SH-SY5Y (cell line): ENCODE data around the gene FBLN2.

Experiments used
- GATA2 ChIP-seq: IDR thresholded peaks from 2 replicates; pipeline ENCODE4 v1.6.1; 2011; ENCODE audit warnings: mild to moderate bottlenecking, low read depth, low read length
- GATA3 ChIP-seq: IDR thresholded peaks from 2 replicates; pipeline ENCODE4 v1.6.1; 2011; ENCODE audit warnings: low read depth, mild to moderate bottlenecking, low read length, moderate library complexity

FBLN2 gene

GRCh38 chr3:13548696-13549622 lies at the start of gene FBLN2:
FBLN2 (plus strand) TSS chr3:13549125; CDS start chr3:13570356, 21,231 bp downstream.
- TF ChIP-seq GATA3 (no peak), GATA2 (no peak)

DNA sequence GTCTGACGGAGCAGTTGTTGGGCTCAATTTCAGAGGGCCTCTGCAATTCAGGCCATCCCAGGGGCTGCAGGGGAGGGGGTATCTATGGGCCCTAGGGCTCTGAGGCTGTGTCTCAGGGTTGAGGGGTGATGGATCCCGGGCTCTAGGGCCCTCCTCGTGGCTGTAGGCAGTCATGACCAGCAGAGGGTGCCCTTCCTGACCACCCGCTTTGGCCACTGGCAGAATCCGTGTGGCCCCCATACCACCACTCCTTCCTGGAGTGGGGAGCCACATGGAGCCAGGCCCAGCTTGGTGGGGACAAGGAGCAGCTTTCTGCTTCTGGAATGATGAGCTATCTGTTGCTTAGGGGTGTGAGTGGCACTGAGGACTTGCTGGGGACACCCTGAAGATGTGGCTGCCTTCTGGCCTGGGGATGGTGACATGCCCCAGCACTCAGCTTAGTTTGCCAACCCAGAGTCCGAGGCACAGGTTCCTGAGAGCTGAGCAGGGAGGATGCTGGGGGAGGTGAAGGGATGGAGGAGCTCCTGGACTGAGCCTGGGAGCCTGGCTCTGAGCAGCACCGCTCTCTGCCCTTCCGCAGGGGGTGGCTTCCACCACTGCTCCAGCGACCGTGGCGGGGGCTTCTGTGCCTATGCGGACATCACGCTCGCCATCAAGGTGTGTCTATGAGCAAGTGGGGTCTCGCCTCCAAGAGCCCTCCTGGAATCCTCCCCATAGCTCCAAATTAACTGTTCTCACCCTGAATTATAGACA lies 48.6 kb upstream of the FBLN2 start:
- TF ChIP-seq GATA2 (no peak), GATA3 (no peak)

- TF ChIP-seq GATA2, result no peak
- no peak for TF ChIP-seq GATA3
These were observed 47.9 kb upstream of the FBLN2 start for GRCh38 chr3:13501056-13501455.

GRCh38 chr3:13501521-13501920 lies 47.4 kb upstream of the FBLN2 start:
- TF ChIP-seq GATA2 (no peak), GATA3 (no peak)

DNA sequence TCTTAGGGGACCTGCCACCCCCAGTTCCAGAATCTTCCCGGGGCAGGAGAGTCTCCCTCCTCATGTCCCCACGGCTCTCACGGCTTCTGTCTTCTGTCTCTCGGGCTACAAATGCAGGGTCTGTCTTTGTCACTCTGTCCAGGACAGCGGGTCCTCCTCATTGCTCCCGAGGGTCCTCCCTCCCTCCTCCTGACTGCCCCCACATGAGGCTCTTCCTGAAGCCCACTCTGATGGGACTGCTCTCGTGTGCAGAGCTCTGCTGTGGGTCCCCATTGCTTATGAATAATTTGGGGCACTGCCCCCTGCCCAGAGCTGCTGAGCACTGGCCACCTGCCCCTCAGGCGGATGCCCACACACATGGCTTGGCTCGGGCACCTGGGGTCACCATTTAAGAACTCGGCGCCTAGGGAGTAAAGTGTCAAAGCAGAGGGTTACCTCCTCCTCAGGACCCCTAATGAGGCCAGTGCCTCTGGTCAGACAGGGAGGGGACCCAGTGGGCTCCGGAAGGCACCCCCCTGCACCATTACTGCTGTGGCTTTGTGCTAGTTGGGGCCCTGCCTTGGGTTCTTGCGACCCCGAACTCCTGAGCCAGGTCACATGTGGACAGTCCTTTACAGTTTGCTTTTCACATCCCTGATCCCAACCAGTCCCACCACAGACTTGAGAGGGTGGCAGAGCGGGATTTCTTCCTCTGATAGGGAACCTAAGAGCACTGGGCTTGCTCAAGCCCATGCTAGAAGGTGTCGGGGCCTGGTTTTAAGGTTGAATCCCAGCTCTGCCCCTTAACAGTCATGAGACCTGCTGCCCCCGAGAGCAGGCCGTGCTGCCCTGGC lies 46.8 kb upstream of the FBLN2 start:
- TF ChIP-seq GATA2 (no peak), GATA3 (no peak)

DNA sequence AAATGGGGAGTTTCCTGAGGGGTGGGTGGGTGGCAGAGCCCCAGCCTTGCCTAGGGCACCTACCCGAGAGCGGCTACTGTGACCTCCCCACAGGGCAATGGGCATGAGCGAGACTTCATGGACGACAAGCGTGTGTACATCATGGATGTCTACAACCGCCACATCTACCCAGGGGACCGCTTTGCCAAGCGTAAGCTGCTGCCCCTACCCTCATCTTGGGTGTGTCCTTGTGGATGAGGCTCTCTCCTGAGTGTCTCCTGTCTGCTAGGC lies 46.2 kb upstream of the FBLN2 start:
- TF ChIP-seq GATA3, result no peak
- no peak for TF ChIP-seq GATA2

DNA sequence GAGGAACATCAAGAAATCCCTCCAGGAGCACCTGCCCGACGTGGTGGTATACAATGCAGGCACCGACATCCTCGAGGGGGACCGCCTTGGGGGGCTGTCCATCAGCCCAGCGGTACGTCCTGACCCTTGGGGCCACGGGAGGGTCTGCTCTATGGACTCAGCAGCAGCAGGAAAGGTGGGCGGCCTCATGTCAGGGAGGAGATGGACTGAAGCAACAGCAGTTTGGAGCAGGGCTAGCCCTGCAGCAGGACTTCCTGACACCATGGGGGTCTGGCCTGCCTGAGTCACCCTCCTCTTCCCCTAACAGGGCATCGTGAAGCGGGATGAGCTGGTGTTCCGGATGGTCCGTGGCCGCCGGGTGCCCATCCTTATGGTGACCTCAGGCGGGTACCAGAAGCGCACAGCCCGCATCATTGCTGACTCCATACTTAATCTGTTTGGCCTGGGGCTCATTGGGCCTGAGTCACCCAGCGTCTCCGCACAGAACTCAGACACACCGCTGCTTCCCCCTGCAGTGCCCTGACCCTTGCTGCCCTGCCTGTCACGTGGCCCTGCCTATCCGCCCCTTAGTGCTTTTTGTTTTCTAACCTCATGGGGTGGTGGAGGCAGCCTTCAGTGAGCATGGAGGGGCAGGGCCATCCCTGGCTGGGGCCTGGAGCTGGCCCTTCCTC lies 44.6 kb upstream of the FBLN2 start:
- no peak for TF ChIP-seq GATA2

GRCh38 chr3:13505147-13506130 lies 43.5 kb upstream of the FBLN2 start:
- no peak for TF ChIP-seq GATA3
- no peak for TF ChIP-seq GATA2

GRCh38 chr3:13506239-13506638 lies 42.7 kb upstream of the FBLN2 start:
- no peak for TF ChIP-seq GATA2
- TF ChIP-seq GATA3, result no peak

- TF ChIP-seq GATA2 (no peak), GATA3 (no peak)
These were observed 42.2 kb upstream of the FBLN2 start for GRCh38 chr3:13506680-13507079.

DNA sequence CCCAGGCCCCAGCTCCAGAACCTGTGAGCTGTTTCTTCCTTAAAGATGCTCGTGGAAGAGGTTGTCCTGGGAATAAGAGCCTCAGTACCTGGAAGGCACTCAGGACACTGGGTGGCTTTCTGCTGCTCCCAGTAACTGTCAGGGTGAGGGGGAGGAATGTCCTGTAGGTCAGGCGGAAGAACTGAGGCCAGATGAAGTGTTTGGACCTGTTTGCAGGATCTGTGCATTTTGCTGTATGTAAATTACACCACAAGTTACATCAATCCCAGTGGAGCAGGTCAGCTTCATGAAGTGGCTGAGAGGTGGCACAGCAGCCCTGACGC lies 41.7 kb upstream of the FBLN2 start:
- TF ChIP-seq GATA2, result no peak
- TF ChIP-seq GATA3, result no peak

DNA sequence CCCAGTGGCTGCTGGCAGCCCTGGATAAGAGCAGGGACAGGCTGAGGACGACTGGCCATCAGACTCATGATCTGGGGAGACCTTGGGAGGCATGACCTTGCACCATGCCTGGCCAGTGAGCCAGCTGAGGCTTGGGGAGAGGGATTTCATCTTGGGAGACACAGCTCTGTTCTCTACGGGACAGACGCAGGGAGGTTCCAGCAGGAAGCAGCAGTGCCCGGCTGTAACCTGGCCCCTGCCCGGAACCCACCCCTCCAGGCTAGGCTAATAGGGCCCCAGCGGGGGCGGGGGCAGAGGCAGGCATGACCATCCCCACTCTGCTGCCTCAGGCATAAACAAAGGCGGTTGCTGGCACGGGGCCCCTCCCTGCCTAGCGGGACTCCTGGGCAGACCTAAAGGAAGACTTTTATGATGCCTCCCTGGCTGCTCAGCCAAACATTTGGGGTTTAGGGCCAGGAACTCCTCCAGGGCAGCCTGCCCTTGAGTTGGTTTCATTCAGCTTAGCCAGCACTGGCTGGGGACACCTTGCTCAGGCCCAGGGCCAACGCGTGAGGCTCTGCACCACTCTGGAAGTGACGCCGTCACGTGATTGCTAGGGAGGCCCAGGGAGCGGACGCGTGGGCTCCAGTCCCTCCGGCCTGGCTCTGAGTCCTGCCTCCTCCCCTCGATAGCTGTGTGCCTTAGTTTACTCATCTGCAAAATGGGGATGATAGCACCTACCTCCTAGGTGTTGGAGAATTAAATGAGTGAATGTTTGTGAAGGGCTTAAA lies 41.2 kb upstream of the FBLN2 start:
- no peak for TF ChIP-seq GATA3
- TF ChIP-seq GATA2, result no peak
